NCI-H1436 treated with DMSO at 0.1 percent for 48 hours (cell line): ENCODE results near the gene PAPPA2.

Source experiments
- DNase-seq: peaks from one replicate; lab custom pipeline; 2025; lab: John Stamatoyannopoulos, UW

The PAPPA2 gene

DNA sequence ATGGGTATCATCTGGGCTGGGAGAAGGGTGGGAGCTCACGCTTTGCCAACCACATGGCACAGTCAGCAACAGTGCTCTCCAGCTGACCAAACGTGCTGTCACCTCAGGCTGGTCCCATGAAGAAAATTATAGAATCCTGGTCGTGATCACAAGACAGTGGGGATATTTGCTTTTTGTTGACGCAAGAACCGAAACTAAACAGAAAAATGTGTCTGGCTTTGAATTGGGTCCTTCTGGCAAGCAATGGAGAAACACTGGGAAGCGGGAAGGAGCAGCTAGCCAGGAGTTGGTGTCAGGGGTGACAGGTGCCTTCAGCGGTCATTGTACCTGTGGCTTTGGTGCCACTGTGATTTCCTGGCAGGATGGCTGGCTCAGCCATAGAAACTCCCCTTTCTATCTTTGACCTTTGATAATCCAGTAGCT, 304.8 kb downstream of the PAPPA2 start:
- DNase-seq, result no peak

DNA sequence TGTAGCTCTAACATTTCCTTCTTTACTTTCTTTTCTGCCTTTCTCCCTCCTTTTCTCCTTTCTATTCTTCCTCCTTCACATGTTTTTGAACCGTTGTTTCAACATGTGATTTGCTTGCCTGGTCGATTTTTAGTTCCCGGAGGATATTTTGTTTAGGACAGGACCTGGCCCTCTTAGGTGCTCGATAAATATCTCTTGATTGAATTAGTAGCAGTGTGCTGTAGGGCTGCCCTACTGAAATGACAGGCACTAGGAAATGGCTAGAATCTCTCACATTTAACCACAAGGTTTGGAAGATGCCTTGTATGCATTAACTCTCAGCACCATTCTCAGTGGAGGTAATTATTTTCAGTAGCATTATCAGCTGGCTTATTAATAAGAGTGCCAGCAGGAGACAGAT, 305.6 kb downstream of the PAPPA2 start:
- no peak for DNase-seq

DNA sequence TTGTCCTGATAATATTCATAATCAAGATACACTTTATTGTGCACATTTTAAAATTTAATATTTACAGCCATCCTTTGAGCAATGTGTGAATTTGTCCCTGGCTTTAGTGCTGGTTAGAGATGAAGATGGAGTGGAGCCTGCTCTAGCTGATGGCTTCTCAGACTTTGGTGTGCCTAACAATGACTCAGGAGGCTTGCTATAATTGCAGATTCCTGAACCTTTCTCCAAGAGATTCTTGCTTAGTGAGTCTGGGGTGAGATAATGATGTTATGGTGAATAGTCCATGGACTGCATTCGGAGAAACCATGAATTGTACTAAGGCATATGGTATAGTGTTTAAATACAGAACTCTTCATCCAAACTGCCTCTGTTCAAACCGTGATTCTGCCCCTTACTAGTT, 307.1 kb downstream of the PAPPA2 start:
- DNase-seq, result no peak

DNA sequence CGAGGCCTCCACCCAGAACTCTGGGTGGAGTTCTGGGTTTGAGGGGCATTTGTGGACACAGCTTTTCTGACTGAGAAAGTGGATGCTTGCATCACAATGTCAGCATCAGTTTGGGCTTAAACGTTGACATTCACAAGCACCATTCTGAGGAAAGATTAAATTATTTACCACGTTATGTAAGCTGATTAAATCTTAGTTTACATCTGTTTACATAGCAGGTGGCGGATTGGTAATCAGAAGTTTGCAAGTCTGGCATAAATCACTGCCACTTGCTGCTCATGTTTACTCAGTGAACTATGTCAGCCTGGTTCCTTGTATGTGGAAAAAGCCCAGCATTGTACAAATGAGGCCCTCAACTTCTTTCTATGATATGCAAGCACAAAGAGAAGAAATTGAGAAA, 310.1 kb downstream of the PAPPA2 start:
- no peak for DNase-seq

DNA sequence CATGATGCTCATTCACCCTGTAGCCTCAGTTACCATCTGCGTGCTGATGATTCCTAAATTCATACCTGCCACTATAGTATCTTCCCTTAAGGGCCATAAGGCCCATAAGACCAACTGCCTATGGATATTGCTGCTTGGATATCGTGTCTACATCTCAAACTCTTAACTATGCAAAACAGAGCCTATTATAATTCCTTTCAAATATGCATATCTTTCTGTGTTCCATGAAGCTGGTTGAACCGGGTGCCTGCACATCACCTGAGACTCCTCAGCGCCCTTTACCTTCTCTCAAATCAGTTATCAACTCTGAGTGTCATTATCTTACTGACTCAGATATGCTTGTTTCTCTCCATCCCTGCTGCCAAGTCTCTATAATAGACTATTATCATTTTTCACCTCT, 311.2 kb downstream of the PAPPA2 start:
- no peak for DNase-seq

DNA sequence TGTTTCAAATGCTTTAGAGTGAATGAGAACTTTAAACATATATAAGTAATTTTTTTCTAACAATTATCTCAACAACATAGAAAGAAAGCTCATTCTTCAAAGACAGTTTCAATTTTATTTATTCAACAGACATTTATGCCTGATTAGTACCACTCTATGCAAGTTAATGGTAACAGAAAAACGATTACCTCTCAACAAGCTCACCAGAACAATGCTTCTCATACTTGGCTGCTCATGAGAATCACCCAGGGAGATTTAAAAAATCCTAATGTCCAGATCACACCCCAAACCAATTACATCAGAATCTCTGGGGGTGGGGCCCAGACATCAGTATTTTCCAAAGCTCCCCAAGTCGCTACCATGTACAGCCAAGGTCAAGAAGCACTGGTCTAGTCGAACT, 312.4 kb downstream of the PAPPA2 start:
- DNase-seq, result no peak

DNA sequence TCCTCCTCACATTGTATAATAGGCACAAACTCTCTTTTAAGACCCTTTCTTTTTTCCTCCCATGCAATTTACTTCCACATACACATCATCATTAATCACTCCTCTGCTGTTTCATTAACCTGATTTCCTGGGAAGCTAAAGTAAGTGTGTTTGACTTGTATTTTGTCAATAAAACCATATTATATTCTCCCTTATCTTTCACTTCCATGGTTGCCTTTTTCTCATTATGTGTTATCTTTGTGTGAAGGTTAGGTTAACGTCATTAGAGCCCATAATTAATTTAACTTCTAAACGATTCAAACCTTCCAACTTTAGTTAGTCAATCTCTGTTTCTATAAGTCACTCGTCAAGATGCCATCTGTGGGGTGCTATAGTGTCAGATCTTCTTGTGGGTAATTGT, 313.0 kb downstream of the PAPPA2 start:
- DNase-seq, result no peak

DNA sequence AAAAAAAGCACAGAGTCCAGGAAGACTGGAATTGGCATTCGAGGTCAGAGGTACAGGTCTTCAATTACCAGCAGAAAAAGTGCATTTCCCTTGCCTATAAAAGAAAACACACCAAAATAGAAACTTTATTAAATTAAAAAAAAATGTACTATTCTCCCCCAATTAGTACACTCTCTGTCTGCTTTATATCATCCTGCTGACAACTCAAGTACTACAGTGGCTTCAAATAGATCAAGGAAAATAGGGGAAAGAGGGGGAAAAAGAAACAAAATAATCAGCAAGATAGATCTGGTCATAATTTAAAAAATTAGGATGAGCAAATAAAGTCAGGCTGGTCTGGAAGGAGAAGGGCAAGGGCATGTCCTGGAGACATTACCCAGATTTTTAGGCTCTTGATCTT, 315.1 kb downstream of the PAPPA2 start:
- no peak for DNase-seq

DNA sequence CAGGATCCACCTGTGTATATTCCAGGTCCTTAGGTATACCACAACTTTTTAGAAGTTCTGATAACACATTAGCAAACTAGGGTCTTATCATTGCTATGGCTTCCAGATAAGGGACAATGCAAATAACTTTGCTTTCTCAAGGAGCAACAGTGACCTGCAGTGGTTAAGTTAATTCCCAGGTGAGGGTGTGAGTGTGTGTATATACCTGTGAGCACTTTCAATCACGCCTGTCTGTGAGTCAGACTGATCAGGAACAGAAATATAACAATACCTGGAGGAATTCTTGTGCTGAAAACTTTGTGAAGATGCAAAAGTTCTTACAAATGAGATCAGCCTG, 317.0 kb downstream of the PAPPA2 start:
- DNase-seq, result no peak

DNA sequence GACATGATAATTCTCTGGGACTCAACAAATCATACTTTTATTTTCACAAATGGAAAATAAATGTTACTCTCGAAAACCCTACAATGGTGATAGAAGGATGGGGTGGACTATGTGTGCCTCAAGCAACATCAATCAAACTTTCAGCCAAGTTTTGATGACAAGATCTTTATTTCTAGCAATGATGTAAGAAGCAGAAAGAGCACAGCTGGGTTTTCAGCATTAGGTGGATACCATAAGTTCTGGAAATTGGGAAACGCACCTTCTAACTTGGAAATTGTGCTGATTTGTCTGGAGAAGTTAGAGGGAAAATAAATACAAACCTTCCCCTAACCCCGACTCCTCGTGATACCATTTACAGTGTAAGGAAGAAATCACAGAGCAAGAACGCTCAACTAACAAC, 320.3 kb downstream of the PAPPA2 start:
- no peak for DNase-seq

DNA sequence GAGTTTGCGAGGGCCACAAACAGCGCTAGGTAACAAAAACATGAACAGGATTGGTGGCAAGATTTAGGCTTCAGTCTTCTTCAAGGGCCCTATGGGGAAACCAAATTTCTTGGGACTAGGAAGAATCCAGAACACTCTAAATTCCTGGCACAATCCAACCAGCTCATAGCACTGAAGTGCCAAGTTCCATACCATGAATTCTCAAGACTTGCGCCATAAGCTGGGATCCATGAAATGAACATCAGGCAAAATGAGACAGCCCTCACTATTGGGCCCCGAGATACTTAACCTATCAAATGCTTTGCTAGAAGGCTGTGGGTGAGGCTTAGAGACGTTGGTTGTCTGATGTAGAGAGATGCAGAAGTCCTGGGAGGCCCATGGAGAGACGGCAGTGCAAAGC, 322.1 kb downstream of the PAPPA2 start:
- no peak for DNase-seq

DNA sequence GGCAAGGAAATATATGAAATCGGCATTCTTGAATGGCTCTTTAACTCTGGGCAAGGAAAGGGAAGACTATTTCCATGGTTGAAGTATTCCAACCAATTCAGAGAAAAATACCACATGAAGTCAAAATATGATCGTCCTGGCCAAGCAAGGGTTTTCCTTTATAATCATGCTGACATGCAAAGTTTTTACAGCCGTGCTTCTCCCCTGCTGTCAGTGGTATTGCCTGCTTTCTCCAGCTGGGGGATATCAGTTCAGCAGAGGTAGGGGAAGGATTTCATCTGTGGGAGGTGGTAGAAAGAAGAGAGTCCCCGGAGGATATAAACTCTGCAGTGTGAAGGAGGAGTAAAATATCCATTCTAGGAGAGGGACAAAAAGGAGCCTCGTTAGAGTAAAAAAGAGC, 322.8 kb downstream of the PAPPA2 start:
- no peak for DNase-seq

DNA sequence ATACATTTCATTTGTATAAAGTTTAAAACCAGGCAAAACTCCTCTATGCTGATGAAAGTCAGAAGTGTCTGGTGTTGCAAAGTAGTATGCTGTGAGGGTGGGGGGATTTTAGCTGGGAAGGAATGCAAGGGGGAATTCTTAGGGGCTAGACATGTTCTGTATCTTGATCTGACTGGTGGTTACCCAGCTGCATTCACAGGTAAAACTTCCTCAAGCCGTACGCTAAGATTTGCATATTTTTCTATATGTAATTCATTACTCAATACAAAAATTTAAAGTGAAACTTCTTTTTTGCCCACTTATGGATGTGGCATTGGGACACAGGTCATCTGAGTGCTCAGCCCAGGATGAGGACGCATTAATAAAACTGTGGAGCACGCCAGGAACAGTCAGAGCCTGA, 323.3 kb downstream of the PAPPA2 start:
- DNase-seq, result no peak

DNA sequence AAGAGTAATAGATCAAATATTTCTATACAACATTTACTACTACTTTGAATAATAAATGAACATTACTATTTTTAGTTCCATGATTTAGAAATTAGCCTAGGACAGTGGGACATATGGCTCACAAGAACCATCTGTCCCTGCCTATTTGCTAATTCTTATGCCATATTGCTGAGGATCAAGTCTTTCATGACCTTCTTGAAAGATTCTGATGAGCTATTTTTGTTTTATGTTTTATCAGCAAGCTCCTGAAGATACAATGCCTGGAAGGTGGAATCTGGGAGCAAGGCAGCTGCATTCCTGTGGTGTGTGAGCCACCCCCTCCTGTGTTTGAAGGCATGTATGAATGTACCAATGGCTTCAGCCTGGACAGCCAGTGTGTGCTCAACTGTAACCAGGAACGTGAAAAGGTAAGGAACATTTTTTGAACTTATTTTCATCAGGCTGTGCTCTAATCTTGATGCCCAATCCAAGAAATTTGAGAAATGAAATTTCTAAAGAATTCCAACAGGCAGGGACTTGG, 326.7 kb downstream of the PAPPA2 start:
- DNase-seq, result no peak

DNA sequence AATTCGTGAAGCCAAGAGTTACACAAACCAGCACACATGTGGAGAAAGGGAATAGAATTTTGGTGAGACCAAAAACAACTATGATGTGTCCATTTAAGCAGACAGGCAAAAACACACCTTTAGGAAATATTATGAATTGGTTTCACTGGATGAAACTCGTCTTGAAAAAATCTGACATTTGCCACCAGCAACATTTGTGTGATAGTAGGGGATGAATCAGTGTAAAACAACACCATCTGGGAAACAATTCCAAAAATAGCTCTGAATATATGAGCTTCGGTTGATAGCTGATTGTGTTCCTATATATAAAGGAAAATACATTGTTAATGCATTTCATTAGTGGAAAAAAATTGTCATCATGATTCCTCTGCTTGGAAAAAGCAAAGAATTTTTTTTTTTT, 327.8 kb downstream of the PAPPA2 start:
- DNase-seq, result no peak

DNA sequence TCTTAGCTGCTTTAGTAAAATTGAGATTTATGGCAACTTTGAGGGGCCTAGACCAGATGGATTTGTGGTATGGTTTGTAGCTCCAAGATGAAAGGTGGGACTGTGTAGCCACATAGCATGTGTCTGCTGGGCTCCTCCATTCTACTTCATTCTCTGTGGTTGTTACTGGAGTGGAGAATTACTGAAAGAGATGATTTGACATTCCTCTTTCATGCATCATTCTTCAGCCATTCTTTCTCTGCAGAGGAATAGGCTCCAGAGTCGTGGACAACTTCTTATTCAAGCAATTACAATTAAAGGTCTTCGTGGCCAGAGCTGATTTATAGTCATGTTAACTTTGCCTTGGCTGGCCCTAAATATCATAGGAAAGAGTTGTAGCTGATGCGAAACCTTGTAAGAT, 328.9 kb downstream of the PAPPA2 start:
- DNase-seq, result no peak

DNA sequence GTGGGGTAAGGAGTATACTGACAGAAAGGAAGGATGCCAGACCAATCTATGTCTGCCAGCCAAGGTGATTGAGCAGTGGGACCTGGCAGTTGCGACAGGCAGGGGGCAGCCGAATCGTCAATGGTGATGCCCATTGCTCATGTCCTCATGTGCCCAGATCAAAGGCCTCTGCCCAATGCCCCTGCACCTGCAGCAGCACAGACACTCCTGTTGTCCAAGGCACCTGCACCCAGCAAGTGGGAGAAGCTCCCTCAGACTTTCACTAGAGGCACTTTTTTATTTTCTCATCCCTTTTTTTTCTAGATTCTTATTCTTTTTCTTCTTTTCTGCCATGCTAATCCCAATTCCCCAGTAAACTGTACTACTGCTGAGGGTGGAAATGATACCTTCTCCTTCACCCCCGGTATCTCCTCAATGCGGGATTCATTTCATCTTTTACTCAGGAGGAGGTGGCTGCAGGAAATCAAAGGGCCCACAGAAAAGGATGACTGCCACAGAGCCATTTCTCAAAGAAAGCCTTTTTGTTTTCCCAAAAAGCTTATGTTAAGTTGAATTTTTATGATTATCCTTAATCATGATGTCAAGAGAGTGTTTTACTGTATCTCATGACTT, 332.0 kb downstream of the PAPPA2 start:
- no peak for DNase-seq

DNA sequence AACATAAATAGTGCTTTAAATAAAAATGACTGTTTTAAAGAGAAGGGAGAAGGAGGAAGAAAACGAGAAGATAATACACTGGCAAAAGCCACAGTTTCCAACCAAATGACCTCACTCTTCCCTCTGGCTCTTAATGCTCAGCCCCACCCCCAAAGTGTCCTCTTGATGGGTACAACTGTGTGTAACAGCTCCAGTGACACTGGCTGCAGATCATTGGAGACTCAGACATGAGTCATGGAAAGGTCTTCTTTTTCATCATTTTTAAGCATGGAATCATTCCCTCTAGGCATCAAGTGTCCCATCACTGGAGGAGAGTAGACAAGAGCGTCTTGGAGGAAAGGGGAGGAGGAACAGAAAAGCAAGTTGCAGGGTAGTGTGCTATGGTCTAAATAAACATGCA, 333.0 kb downstream of the PAPPA2 start:
- DNase-seq, result no peak

DNA sequence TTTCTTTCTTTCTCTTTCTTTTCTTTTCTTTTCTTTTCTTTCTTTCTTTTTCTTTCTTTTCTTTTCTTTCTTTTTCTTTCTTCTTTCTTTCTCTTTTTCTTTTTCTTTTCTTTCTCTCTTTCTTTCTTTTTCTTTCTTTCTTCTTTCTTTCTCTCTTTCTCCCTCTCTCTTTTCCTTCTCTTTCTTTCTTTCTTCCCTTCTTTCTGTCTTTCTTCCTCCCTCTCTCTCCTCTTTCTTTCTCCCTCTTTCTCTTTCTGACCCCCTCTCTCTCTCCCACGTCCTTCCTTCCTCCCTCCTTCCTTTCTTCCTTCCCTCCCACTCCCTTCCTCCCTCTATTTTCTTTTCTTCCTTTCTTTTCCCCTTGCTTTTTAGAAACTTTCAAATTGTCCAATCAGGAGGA, 333.6 kb downstream of the PAPPA2 start:
- no peak for DNase-seq

DNA sequence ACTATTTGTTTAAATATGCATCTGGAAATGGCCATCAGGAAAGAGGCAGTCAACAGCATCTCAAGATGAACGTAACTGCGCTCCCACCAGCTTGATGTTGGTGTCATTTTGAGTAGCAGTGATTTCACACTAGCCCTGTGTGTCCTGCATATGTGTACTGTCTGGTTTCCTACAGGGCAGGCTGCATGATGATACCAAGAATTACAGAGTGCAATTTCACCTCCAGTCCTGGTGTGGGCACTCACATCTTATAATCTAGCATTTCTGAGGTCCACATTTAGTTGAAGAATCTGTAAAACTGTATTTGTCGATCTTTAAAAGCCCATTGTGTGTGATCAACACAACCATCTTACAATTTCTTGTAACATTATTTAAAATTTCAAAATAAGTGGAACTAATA, 336.4 kb downstream of the PAPPA2 start:
- no peak for DNase-seq

DNA sequence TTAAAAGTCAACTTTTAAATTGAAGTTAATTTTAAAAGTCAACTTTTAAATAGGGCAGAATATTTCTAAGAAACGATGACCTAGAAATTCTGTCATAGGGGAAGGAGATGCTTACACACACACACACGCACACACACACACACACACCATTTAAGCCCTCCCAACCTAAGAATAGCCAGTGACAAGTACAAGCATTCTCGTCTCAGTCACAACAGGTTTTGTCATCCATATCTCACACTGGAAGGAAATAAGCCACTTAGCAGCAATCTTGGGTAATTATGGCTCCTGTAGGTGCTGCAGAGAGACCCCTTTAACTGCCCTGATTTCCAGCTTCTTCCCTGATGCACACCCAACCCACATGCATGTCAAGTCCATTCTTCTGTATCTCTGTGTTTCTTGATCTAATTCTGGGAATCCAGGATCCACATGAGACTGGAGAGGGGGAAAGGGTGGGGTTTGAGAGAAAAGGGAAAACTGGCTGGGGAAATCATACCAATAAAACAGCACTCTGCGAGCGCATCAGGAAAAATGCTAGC, 338.1 kb downstream of the PAPPA2 start:
- DNase-seq, result no peak

DNA sequence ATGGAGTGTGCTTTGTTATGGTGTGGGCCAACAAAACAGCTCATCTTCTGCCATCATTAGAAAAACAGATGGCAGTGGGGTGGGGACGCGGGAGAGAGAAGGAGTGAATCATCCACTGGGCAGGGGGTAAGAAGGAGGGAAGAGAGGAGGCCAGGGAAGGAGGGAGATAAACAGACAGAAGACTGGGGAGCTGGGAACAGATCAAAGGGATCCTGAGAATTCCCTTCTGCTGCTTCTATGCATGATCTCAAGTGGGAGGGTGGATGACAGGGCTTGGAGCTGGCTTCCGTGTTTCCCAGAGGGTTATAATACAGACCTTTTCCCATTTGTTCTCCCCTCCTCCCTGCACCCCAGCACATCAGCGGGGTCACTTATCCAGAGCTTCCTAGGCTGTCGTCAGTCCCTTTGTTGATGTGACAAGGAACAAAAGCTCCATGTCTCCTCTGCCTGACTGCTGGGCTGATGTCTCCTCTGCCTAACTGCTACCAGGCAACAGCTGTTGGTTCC, 338.6 kb downstream of the PAPPA2 start:
- DNase-seq, result no peak

DNA sequence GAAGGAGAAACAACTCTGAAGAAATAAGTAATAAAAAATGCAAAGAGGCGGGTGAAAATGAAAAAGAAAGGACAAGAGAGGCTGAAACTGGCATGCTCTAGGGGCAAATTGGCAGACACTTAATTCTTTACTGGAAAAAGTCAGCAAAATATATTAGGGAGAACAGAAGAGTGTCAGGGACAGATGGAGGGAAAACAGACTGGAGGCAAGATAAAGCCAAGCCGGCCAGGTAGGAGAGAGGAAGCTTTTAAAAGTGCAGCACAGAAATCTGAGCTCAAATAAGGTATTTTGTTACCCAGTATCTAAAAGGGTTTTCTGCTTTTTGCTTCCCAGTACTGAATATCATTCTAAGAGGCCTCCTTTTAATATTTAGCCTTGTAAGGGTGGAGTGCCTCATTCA, 339.3 kb downstream of the PAPPA2 start:
- no peak for DNase-seq

DNA sequence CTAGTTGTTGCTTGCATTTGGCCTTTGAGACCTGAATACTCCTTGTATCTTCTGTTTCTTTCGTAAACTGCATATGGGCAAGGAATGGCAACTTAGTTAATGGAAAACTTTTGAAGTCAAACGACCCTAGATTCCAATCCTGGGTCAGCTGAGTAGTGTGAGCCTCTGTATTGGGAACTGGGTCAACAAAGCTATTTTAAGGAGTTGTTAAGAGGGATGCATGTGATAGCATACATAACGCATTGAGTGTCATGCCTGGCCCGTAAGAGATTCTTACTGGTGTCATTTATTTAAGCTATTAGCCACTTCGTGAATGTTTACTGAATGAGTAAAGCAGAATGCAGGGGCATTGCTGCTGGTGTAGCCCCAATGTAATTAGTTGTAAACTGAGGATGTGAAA, 340.1 kb downstream of the PAPPA2 start:
- no peak for DNase-seq
